Lung (tissue), 12 donors: ENCODE data around the gene DESI2. TPM values are rescaled to one million over a fixed set of nuclear protein-coding genes. Genes with fewer than 3 reads are reported as not detected.

ENCODE experiments used
- ATAC-seq: fragments of 200-7000 bp; cut with Tn5 transposase; one replicate; pipeline ENCODE4 v1.9.1; 2020; ENCODE audit warnings: moderate number of reproducible peaks; ENCODE audit not compliant: insufficient read depth, low FRiP score
- DNase-seq, 3 donors: peaks; one replicate each; pipeline ENCODE4 v3.0.0-alpha.2; 2013 to 2017
- H3K27ac ChIP-seq, 2 donors: one replicate each; pipeline ENCODE4 v1.5.1; 2013; ENCODE audit warnings: mild to moderate bottlenecking in 2 of 2, moderate library complexity in 2 of 2, control low read depth in 1 of 2, inconsistent platforms in 1 of 2, low read depth in 1 of 2, low read length in 1 of 2
- H3K27me3 ChIP-seq, 3 donors: one replicate each; pipeline ENCODE4 v1.5.1; 2013; ENCODE audit warnings: low read length in 2 of 3; ENCODE audit not compliant: control insufficient read depth in 3 of 3, insufficient read depth in 3 of 3
- H3K36me3 ChIP-seq, 4 donors: one replicate each; pipeline ENCODE4 v1.5.1; 2013; ENCODE audit warnings: low read length in 4 of 4, mild to moderate bottlenecking in 1 of 4, moderate library complexity in 1 of 4; ENCODE audit not compliant: control insufficient read depth in 4 of 4, insufficient read depth in 4 of 4
- H3K4me1 ChIP-seq, 5 donors: one replicate each; pipeline ENCODE4 v1.5.1; 2013; ENCODE audit warnings: low read length in 5 of 5, mild to moderate bottlenecking in 2 of 5, moderate library complexity in 1 of 5; ENCODE audit not compliant: control insufficient read depth in 5 of 5, insufficient read depth in 5 of 5
- H3K4me3 ChIP-seq: one replicate; pipeline ENCODE4 v1.5.1; 2013; ENCODE audit warnings: mild to moderate bottlenecking, control low read depth, moderate library complexity
- H3K9ac ChIP-seq, 2 donors: one replicate each; pipeline ENCODE4 v1.5.1; 2013; ENCODE audit warnings: low read length in 2 of 2, control low read depth in 1 of 2; ENCODE audit not compliant: insufficient read depth in 1 of 2
- H3K9me3 ChIP-seq, 4 donors: one replicate each; pipeline ENCODE4 v1.5.1; 2013; ENCODE audit warnings: low read length in 3 of 4, mild to moderate bottlenecking in 1 of 4, moderate library complexity in 1 of 4; ENCODE audit not compliant: control insufficient read depth in 4 of 4, insufficient read depth in 3 of 4
- WGBS, 2 donors: extraction: QIAGEN DNeasy Blood & Tissue Kit; methylation state at CpG; one replicate each; pipeline ENCODE4 v1.1.7; 2013; 5-methylcytosine and 5-hydroxymethylcytosine counted together
- polyA plus RNA-seq, 2 donors: library from polyadenylated mRNA; stranded (reverse); fragments of 200-250 nt; gene quantifications; one replicate each; pipeline ENCODE4 v1.2.1, GENCODE V29; 2013
- total RNA-seq, 2 donors: library from RNA; depleted of rRNA in 1 of 2; stranded (reverse); fragments of >200 nt in 1 of 2; gene quantifications; one replicate each; pipeline ENCODE4 v1.2.1, GENCODE V29; 2014 to 2021
- TF ChIP-seq, protein P1 (sequence below): IDR thresholded peaks from 2 replicates; pipeline ENCODE4 v1.5.1; 2012; ENCODE audit warnings: mild to moderate bottlenecking; ENCODE audit errors: control extremely low read depth, extremely low read depth
- donor health status: control.
- donor health status: control.
- donor health status: Bipolar disorder and iron deficiency.
- donor health status: healthy.
- donor health status: DM: yes; HTN: yes; CAD: no.

DESI2 gene
- total and polyA plus RNA-seq, 4 donors = 17.1 to 142 (median 35.0) TPM

DNA sequence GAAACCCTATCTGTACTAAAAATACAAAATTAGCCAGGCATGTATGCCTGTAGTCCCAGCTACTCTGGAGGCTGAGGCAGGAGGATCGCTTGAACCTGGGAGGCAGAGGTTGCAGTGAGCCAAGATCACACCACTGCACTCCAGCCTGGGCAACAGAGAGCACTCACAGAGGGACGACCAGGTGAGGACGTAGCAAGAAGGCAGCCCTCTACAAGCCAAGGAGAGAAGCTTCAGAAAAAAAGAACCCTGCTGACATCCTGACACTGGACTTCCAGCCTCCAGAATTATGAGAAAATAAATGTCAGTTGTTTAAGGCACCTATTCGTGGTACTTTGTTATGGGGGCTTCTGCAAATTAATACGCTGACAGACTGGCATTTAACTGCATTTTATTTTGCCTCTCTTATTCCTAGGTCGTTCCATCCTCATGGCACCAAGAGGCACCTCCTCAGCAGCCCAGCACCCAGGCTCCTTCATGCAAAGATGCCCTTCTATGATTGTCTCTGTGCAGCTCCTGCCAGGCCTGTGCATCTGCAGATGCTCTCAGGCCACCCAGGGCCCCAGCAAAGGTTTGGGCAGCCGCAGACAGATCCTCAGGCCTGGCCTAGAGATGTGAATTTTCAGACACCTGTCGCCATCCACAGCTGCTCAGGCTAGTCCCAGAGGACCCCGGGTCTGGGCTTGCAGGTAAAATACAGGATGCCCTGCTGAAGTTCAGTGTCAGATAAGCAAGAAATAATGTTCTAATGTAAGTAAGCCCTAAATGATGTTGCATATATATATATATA is 96.5 kb downstream of the DESI2 start:
- H3K36me3 ChIP-seq = no peaks in the 10 kb centered on the region
- TF ChIP-seq, protein P1, sequence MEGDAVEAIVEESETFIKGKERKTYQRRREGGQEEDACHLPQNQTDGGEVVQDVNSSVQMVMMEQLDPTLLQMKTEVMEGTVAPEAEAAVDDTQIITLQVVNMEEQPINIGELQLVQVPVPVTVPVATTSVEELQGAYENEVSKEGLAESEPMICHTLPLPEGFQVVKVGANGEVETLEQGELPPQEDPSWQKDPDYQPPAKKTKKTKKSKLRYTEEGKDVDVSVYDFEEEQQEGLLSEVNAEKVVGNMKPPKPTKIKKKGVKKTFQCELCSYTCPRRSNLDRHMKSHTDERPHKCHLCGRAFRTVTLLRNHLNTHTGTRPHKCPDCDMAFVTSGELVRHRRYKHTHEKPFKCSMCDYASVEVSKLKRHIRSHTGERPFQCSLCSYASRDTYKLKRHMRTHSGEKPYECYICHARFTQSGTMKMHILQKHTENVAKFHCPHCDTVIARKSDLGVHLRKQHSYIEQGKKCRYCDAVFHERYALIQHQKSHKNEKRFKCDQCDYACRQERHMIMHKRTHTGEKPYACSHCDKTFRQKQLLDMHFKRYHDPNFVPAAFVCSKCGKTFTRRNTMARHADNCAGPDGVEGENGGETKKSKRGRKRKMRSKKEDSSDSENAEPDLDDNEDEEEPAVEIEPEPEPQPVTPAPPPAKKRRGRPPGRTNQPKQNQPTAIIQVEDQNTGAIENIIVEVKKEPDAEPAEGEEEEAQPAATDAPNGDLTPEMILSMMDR = no peak
- H3K4me1 ChIP-seq = no peaks in the 10 kb centered on the region
- DNase-seq (no peak), ATAC-seq (no peak)
- peaks cover 0 to 2% (median 0%) of the 10 kb centered on the region in 4 donors for H3K9me3 ChIP-seq
- WGBS, 2 donors = 93 to 95% methylated on average over 9 of the region's 9 CpGs
- H3K4me3 ChIP-seq = no peak overlapping the region
- no peaks in the 10 kb centered on the region for H3K27me3 ChIP-seq
- no peak overlapping the region for H3K9ac ChIP-seq
- no peak overlapping the region for H3K27ac ChIP-seq

DNA sequence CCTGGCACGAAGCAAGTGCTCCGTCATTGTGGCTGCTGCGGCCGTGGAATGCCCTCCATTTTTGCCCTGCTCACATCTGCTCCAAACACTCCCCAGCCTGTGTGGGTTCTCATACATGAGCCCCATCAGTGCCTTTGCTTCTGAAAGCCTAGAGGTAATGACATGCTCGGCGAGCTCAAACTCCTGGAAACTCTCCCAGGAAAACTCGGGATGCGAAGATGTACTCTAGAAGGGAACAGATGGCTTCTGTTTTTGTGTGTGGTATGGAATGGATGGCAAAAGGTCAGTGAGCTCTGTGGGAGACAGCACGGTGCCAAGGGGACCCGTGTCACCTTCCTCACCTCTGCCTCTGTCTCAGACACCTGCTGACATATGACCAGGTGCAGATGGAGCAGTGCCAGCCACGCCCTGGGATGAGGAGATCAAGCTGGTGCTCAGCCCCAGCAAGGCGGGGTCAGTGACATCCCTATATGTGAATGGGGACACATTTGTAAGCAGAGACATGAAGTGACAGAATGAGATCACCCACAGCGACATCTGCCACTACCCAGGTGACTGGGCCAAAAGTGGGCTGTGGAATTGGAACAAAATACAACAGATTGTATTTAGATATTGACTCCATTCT is 98.5 kb downstream of the DESI2 start:
- Histone ChIP-seq H3K4me3 (no peak overlapping the region), H3K27ac (no peak overlapping the region), H3K27me3 (no peaks in the 10 kb centered on the region), H3K9ac (no peak overlapping the region), H3K9me3 (peaks cover 0 to 2% (median 0%) of the 10 kb centered on the region in 4 donors), H3K36me3 (no peaks in the 10 kb centered on the region), H3K4me1 (no peaks in the 10 kb centered on the region)
- DNase-seq (no peak), ATAC-seq (no peak)
- WGBS, 2 donors = 86 to 91% methylated on average over 13 of the region's 13 CpGs
- TF ChIP-seq, protein P1 = no peak

DNA sequence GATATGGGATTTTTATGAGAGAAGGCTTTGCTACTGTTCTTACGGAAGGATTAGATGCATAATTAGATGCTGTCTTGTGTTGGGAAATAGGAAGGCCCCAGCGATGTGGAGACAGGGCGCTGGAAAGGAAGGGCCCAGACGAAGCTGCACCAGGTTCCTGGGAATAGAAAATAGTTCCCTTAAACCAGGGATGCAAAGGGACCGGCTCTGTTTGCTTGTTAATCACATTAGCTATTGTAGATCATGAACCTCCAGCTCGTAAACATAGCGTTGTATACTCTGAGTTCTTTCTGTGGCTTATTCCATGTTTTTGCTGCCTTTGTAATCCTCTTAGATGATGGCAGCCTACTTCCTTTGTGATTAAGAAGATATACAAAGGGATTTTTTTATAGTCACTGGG is 102.7 kb downstream of the DESI2 start:
- 94 to 95% methylated on average over 7 of the region's 7 CpGs for WGBS, 2 donors
- Histone ChIP-seq H3K27ac (no peak overlapping the region), H3K4me1 (peaks cover 0 to 11% (median 0%) of the 10 kb centered on the region in 5 donors), H3K9me3 (no peaks in the 10 kb centered on the region), H3K36me3 (no peaks in the 10 kb centered on the region), H3K27me3 (no peaks in the 10 kb centered on the region), H3K9ac (no peak overlapping the region), H3K4me3 (no peak overlapping the region)
- DNase-seq = no peak
- TF ChIP-seq, protein P1 = no peak
- no peak for ATAC-seq
